ENCODE data around the gene ARL14. TPM values are rescaled to one million over a fixed set of nuclear protein-coding genes. Genes with fewer than 3 reads are reported as not detected.

ARL14 gene
- total RNA-seq, 1 experiment from 2014 or later = not detected

DNA sequence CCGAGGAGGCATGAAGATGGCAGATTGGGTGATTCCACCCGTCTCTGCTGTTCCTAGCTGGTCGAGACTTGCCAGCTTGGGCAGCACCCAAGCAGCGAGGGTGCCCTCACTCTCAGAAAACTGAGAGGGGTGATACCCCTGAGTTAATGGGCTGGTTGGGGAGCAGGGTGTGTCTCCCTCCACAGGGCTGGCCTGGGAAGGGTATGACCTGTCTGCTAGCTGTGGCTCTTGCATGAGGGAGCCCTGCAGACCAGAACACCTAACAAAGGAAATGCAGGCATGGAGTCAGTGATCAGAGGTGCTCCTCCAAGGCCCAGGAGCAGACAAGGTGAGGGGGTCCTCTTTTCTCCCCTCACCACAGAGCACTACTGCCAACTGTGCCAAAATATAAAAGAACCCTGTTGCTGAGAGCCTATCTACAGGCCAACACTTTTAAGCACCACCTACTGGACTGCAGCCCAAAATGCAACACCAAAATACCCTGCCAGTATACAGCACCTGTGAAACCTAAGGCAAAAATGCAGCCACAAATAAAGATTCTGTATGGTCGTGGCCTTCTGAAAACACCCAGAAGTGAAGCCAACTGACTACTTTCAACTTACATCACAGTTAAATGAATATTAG is 43.3 kb downstream of the ARL14 start:
- Histone ChIP-seq H3K4ac (ENCODE audit: low read depth, low read length) (no peak overlapping the region), H3K9ac (ENCODE audit: extremely low read depth, insufficient read length, low read length) (no peak overlapping the region), H3K4me1 (ENCODE audit: insufficient read depth, low read length) (no peaks in the 10 kb centered on the region), H3K79me1 (ENCODE audit: insufficient read depth, low read depth, low read length, poor library complexity, severe bottlenecking) (no peaks in the 10 kb centered on the region), H2BK15ac (ENCODE audit: low read depth, low read length) (no peak overlapping the region), H2AFZ (ENCODE audit: low read length) (no peak overlapping the region), H3K9me3 (ENCODE audit: control insufficient read depth, low read depth, low read length) (no peaks in the 10 kb centered on the region), H3T11ph (ENCODE audit: low read length) (no peak overlapping the region), H4K20me1 (ENCODE audit: control insufficient read depth, insufficient read depth, insufficient read length) (no peaks in the 10 kb centered on the region), H4K8ac (replicated peaks; ENCODE audit: insufficient read length, low read depth, low read length) (no peak overlapping the region), H3K27ac (ENCODE audit: insufficient read length, low read depth, low read length) (no peak overlapping the region), H3K23ac (ENCODE audit: insufficient read length, low read depth, low read length) (no peak overlapping the region), H2AK5ac (ENCODE audit: insufficient read length, low read length) (no peak overlapping the region), H3K23me2 (ENCODE audit: insufficient read length, low read depth, low read length, poor library complexity, severe bottlenecking) (no peaks in the 10 kb centered on the region), H2BK5ac (ENCODE audit: insufficient read length, low read length) (no peak overlapping the region), H2BK120ac (ENCODE audit: low read depth, low read length, poor library complexity, severe bottlenecking) (no peak overlapping the region), H2BK12ac (ENCODE audit: insufficient read length, low read depth, low read length) (no peak overlapping the region), H3K14ac (ENCODE audit: insufficient read depth, low read length) (no peak overlapping the region; the same call in 1 of the 2 replicates), H4K5ac (ENCODE audit: insufficient read length, low read depth, low read length) (no peak overlapping the region), H3K56ac (ENCODE audit: insufficient read length, low read depth, low read length) (no peak overlapping the region), H3K18ac (ENCODE audit: insufficient read length, low read depth, low read length) (no peak overlapping the region), H3K4me2 (ENCODE audit: insufficient read depth, insufficient read length, low read length) (no peak overlapping the region), H4K91ac (ENCODE audit: insufficient read length, low read depth, low read length) (no peak overlapping the region), H3K27me3 (ENCODE audit: insufficient read depth, low read length) (no peaks in the 10 kb centered on the region), H3K79me2 (ENCODE audit: insufficient read depth, low read length) (no peaks in the 10 kb centered on the region), H2BK20ac (ENCODE audit: low read depth, low read length, poor library complexity, severe bottlenecking) (no peak overlapping the region)
- peak; percentile 58 for DNase-seq
- H3K27me3 Mint-ChIP-seq (ENCODE audit: low read depth) = no peaks in the 10 kb centered on the region
- WGBS (ENCODE audit: extremely low coverage, insufficient read length, low lambda C conversion rate) = no CpG with 5 or more reads among the region's 5 CpGs
- no peaks in the 10 kb centered on the region for H3K36me3 Mint-ChIP-seq (ENCODE audit: insufficient read depth in 1 of 3, low read depth in 3 of 3)
- H3K4me1 Mint-ChIP-seq = no peaks in the 10 kb centered on the region
- H3K9me3 Mint-ChIP-seq = peaks cover 2 to 6% of the 10 kb centered on the region in 2 experiments; a peak in 3 of 5 replicates
- no peak overlapping the region for H3K27ac Mint-ChIP-seq
- TF ChIP-seq, protein P1, sequence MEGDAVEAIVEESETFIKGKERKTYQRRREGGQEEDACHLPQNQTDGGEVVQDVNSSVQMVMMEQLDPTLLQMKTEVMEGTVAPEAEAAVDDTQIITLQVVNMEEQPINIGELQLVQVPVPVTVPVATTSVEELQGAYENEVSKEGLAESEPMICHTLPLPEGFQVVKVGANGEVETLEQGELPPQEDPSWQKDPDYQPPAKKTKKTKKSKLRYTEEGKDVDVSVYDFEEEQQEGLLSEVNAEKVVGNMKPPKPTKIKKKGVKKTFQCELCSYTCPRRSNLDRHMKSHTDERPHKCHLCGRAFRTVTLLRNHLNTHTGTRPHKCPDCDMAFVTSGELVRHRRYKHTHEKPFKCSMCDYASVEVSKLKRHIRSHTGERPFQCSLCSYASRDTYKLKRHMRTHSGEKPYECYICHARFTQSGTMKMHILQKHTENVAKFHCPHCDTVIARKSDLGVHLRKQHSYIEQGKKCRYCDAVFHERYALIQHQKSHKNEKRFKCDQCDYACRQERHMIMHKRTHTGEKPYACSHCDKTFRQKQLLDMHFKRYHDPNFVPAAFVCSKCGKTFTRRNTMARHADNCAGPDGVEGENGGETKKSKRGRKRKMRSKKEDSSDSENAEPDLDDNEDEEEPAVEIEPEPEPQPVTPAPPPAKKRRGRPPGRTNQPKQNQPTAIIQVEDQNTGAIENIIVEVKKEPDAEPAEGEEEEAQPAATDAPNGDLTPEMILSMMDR (conservative IDR thresholded peaks at IDR 0.05) = peak; percentile 59
- no peak overlapping the region for H3K4me3 Mint-ChIP-seq
